Upper lobe of left lung (tissue), 4 donors: ENCODE results near the gene P2RX7.

ENCODE experiments used
- EP300 ChIP-seq, 4 donors: sonication (generic); formaldehyde crosslinking; IDR thresholded peaks; one replicate each; pipeline ENCODE4 v1.5.1; 2017; ENCODE audit warnings: antibody characterized with exemption in 4 of 4, control low read depth in 2 of 4
- POLR2AphosphoS5 ChIP-seq, 2 donors: sonication (generic); formaldehyde crosslinking; IDR thresholded peaks; one replicate each; pipeline ENCODE4 v1.5.1; 2017; ENCODE audit warnings: antibody characterized with exemption in 2 of 2
- TF ChIP-seq, protein P1 (sequence below), 6 experiments: fragments of 450-650 bp in 4 of 6; fragments of 200-600 bp in 2 of 6; sonication (generic) in 2 of 6; IDR thresholded peaks; one replicate each; pipeline ENCODE4 v1.5.1; 2016 to 2019; ENCODE audit warnings: antibody characterized with exemption in 6 of 6

GRCh38 chr12:121176826-121177529 is 44.3 kb downstream of the P2RX7 start:
- TF ChIP-seq, protein P1, sequence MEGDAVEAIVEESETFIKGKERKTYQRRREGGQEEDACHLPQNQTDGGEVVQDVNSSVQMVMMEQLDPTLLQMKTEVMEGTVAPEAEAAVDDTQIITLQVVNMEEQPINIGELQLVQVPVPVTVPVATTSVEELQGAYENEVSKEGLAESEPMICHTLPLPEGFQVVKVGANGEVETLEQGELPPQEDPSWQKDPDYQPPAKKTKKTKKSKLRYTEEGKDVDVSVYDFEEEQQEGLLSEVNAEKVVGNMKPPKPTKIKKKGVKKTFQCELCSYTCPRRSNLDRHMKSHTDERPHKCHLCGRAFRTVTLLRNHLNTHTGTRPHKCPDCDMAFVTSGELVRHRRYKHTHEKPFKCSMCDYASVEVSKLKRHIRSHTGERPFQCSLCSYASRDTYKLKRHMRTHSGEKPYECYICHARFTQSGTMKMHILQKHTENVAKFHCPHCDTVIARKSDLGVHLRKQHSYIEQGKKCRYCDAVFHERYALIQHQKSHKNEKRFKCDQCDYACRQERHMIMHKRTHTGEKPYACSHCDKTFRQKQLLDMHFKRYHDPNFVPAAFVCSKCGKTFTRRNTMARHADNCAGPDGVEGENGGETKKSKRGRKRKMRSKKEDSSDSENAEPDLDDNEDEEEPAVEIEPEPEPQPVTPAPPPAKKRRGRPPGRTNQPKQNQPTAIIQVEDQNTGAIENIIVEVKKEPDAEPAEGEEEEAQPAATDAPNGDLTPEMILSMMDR (IDR thresholded peaks at IDR 0.05) = no peak
- TF ChIP-seq POLR2AphosphoS5 (IDR thresholded peaks at IDR 0.05) (no peak), EP300 (IDR thresholded peaks at IDR 0.05) (no peak)
